Osteocyte (in vitro differentiated cells): ENCODE results near the gene WNK3. TPM values are rescaled to one million over a fixed set of nuclear protein-coding genes. Genes with fewer than 3 reads are reported as not detected.

Experiments used
- DNase-seq: peaks from one replicate; pipeline ENCODE4 v3.0.0; 2021; ENCODE audit warnings: mixed read lengths; ENCODE audit not compliant: unreplicated experiment; ENCODE audit errors: extremely low spot score
- H3K27ac Mint-ChIP-seq: one replicate; pipeline ENCODE4 v1.8.0; 2021; ENCODE audit warnings: mild to moderate bottlenecking, mixed read lengths; ENCODE audit not compliant: unreplicated experiment
- H3K27me3 Mint-ChIP-seq: one replicate; pipeline ENCODE4 v1.8.0; 2021; ENCODE audit warnings: mixed read lengths; ENCODE audit not compliant: unreplicated experiment
- H3K36me3 Mint-ChIP-seq: one replicate; pipeline ENCODE4 v1.8.0; 2021; ENCODE audit warnings: mixed read lengths; ENCODE audit not compliant: unreplicated experiment
- H3K4me1 Mint-ChIP-seq: one replicate; pipeline ENCODE4 v1.8.0; 2021; ENCODE audit warnings: mixed read lengths; ENCODE audit not compliant: unreplicated experiment
- H3K4me3 Mint-ChIP-seq: one replicate; pipeline ENCODE4 v1.8.0; 2021; ENCODE audit warnings: mild to moderate bottlenecking, moderate library complexity, mixed read lengths; ENCODE audit not compliant: unreplicated experiment
- H3K9me3 Mint-ChIP-seq: one replicate; pipeline ENCODE4 v1.8.0; 2021; ENCODE audit warnings: mixed read lengths; ENCODE audit not compliant: unreplicated experiment
- total RNA-seq: library from RNA; stranded (reverse); gene quantifications from 2 replicates; pipeline ENCODE4 v1.2.1, GENCODE V29; 2021
- TF ChIP-seq, protein P1 (sequence below): fragments of 200-600 bp; sonication (generic); IDR thresholded peaks from 2 replicates; pipeline ENCODE4 v1.5.0; 2021; ENCODE audit warnings: antibody characterized with exemption, mild to moderate bottlenecking, moderate library complexity

Gene WNK3
- total RNA-seq, 1 donor from 2014 or later = 3.9 TPM

DNA sequence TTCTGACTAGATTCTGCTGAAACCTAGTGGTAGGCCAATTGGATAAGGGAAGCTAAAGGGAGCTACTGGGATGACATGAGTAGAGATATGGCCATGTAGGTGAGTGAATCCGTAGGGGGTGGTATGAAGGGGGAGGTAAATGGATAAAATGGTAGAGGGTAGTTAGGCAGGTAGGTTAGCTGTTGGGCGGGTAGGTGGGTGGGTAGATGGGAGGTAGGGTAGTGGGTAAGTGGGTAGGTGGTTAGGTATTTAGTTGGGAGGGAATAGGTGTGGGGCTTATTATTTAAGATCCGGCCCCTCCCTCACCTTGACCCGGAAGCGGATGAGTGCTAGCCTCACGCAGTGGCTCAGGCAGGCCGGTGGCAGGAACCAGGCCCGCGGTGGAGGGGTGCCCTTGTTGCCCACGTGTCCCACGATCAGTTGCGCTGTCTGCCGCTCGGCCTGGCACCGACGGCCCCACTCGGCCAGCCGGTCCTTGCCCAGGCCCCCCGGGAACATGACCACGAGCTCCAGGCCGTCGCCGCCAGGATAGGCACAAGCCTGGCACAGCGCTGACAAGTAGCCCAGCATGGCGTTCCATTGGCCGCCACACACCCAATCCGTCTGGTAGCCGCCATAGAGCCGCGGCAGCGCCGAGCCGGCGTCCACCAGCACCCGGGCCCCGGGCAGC is 175.5 kb downstream of the WNK3 start:
- peak overlapping the region; percentile 77 for H3K4me3 Mint-ChIP-seq

DNA sequence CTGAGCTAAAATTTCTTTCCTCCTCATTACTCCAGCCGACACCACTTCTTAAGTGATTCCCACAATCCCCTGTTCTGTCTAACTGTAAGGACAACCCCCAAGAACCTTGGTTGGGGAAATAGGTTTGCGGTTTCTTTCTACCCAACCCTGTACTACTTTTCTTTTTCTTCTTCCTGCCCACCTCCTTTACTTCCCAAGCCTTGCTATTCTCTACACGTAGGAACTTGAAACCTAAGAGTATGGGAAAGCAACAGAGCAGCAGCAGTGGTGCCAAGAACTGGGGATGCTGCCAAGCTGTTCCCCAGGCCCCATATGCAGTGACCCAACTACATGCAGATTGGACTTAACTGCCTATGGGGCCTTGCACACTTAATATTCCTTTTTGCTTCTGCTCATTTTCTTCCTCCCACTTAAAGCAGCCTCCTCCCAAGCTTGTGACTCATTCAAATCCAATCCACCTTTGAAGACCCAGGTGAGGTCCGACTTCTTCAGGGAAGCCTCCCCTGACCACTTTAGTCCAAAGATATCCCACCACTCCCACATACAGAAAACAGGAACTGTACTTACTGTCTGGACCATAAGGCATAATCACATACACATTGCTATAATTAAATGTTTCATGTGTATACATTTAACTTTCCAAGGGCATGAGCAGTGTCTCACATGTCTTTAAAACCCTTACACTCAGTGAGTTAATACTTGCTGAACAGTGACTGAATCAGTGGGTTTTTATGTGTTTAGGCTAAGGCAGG is 176.5 kb downstream of the WNK3 start:
- TF ChIP-seq, protein P1, sequence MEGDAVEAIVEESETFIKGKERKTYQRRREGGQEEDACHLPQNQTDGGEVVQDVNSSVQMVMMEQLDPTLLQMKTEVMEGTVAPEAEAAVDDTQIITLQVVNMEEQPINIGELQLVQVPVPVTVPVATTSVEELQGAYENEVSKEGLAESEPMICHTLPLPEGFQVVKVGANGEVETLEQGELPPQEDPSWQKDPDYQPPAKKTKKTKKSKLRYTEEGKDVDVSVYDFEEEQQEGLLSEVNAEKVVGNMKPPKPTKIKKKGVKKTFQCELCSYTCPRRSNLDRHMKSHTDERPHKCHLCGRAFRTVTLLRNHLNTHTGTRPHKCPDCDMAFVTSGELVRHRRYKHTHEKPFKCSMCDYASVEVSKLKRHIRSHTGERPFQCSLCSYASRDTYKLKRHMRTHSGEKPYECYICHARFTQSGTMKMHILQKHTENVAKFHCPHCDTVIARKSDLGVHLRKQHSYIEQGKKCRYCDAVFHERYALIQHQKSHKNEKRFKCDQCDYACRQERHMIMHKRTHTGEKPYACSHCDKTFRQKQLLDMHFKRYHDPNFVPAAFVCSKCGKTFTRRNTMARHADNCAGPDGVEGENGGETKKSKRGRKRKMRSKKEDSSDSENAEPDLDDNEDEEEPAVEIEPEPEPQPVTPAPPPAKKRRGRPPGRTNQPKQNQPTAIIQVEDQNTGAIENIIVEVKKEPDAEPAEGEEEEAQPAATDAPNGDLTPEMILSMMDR = no peak
- Mint-ChIP-seq H3K4me3 (peak overlapping the region; percentile 77), H3K9me3 (peaks cover 7% of the 10 kb centered on the region), H3K36me3 (peaks cover 3% of the 10 kb centered on the region), H3K27ac (peak overlapping the region; percentile 75), H3K27me3 (no peaks in the 10 kb centered on the region), H3K4me1 (peaks cover 49% of the 10 kb centered on the region)
- no peak for DNase-seq

More for the DNA sequence above, 175.5 kb downstream of the WNK3 start:
- TF ChIP-seq, protein P1 = no peak
- Mint-ChIP-seq H3K27me3 (no peaks in the 10 kb centered on the region), H3K27ac (peak overlapping the region; percentile 75), H3K36me3 (no peaks in the 10 kb centered on the region), H3K9me3 (peaks cover 3% of the 10 kb centered on the region), H3K4me1 (peaks cover 42% of the 10 kb centered on the region)
- peak; percentile 85 for DNase-seq

DNA sequence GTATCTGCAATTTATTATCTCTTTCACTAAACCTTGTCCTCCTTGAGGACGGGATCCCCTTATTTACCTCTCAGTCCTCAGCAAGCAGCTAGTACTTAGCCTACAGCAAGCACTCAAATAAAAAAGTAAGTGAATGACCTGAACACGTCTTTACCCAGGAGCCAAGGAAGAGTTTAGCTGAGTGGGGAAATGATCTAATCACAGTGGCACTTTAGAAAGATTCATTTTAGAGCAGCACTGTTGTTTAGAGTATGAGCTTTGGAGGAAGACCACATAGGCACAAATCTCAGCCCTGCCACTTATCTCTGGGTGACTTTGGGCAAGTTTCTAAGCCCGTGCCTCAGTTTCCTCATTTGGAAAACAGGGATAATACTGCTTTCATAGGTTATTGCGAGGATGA is 177.4 kb downstream of the WNK3 start:
- DNase-seq = no peak
- peaks cover 3% of the 10 kb centered on the region for H3K36me3 Mint-ChIP-seq
- H3K27me3 Mint-ChIP-seq = no peaks in the 10 kb centered on the region
- TF ChIP-seq, protein P1 = no peak
- peaks cover 49% of the 10 kb centered on the region for H3K4me1 Mint-ChIP-seq
- peak overlapping the region; percentile 38 for H3K27ac Mint-ChIP-seq
- H3K9me3 Mint-ChIP-seq = peaks cover 7% of the 10 kb centered on the region
- H3K4me3 Mint-ChIP-seq = peak overlapping the region; percentile 77

DNA sequence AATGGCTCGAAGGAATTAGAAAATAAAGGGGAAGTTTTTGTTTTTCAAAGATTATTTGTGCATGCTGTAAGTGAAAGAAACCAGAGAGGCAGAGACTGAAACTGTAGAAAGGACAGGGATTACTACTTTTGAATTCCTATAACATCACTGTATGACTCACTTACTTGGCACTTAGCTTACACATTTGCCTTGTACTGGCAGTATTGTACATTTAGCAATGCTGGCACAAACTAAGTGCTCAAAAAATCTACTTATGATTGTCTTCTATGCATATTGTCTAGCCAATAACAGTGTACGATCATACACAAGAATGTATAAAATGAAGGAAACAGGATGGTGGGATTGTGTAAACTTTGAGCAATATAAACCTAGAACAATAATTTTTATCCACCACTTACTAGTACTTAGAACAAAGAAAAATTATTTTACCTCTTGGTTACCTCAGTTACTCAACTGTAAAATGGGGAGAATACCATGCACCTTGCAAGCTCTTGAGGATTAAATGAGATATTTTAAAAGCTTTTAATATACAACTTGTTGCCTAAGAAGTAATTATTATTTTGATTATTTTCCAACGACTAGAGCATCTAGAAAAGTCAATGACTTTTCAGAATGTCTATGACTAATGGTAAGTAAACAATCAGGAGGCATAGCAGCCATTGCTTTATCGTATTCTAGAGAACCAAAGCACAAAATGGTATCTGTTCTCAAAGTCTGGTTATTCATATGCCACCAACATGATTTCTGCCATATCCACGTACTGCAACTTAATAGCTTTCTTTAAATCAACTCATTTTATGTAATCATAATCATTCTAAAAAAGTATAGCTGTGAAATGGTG is 179.5 kb downstream of the WNK3 start:
- H3K36me3 Mint-ChIP-seq = peaks cover 3% of the 10 kb centered on the region
- DNase-seq = no peak
- TF ChIP-seq, protein P1 = no peak
- no peaks in the 10 kb centered on the region for H3K27me3 Mint-ChIP-seq
- peaks cover 10% of the 10 kb centered on the region for H3K9me3 Mint-ChIP-seq
- peak overlapping the region; percentile 89 for H3K27ac Mint-ChIP-seq
- peak overlapping the region; percentile 64 for H3K4me3 Mint-ChIP-seq
- H3K4me1 Mint-ChIP-seq = peaks cover 45% of the 10 kb centered on the region
